ENCODE data around the gene BANK1. TPM values are rescaled to one million over a fixed set of nuclear protein-coding genes. Genes with fewer than 3 reads are reported as not detected.

Gene BANK1
- total RNA-seq, 4 donors from 2014 or later, result 0.22 to 1.4 (median 0.96) TPM

- TF ChIP-seq CTCF (IDR thresholded peaks at IDR 0.05), result no peak
- TF ChIP-seq POLR2A (IDR thresholded peaks at IDR 0.05), result no peak
Measured at GRCh38 chr4:102008711-102009110, 218.2 kb downstream of the BANK1 start.

GRCh38 chr4:102022343-102022742, 231.8 kb downstream of the BANK1 start:
- DNase-seq (ENCODE audit: low spot score in 2 of 2), result no peak
- intact Hi-C loops (cut with DNase I; ENCODE audit: low total_unique reads), result no loop called here
- H3K4me3 ChIP-seq (ENCODE audit: low read depth, poor library complexity, severe bottlenecking), result no peak overlapping the region
- 83 to 87% methylated on average over 2 of the region's 2 CpGs for WGBS, 2 donors
- TF ChIP-seq CTCF (IDR thresholded peaks at IDR 0.05) (no peak), POLR2A (IDR thresholded peaks at IDR 0.05) (no peak)

More at GRCh38 chr4:102008711-102009110, 218.2 kb downstream of the BANK1 start:
- intact Hi-C loops (cut with DNase I; ENCODE audit: low total_unique reads), result no loop called here
- DNase-seq (ENCODE audit: low spot score in 2 of 2), result no peak
- H3K4me3 ChIP-seq (ENCODE audit: low read depth, poor library complexity, severe bottlenecking), result no peak overlapping the region
- 69 to 72% methylated on average over 3 of the region's 3 CpGs for WGBS, 2 donors

GRCh38 chr4:102027961-102028360, 237.4 kb downstream of the BANK1 start:
- H3K4me3 ChIP-seq (ENCODE audit: low read depth, poor library complexity, severe bottlenecking), result no peak overlapping the region
- intact Hi-C loops (cut with DNase I; ENCODE audit: low total_unique reads), result no loop called here
- no peak for DNase-seq (ENCODE audit: low spot score in 2 of 2)
- TF ChIP-seq CTCF (IDR thresholded peaks at IDR 0.05) (no peak), POLR2A (IDR thresholded peaks at IDR 0.05) (no peak)
- 90 to 91% methylated on average over 4 of the region's 4 CpGs for WGBS, 2 donors

- H3K4me3 ChIP-seq (ENCODE audit: low read depth, poor library complexity, severe bottlenecking), result no peak overlapping the region
- no peak for DNase-seq (ENCODE audit: low spot score in 2 of 2)
- no peak for TF ChIP-seq POLR2A (IDR thresholded peaks at IDR 0.05)
- TF ChIP-seq CTCF (IDR thresholded peaks at IDR 0.05), result no peak
- WGBS, 2 donors, result 86 to 87% methylated on average over 2 of the region's 2 CpGs
- intact Hi-C loops (cut with DNase I; ENCODE audit: low total_unique reads), result no loop called here
Measured at GRCh38 chr4:102031406-102031805, 240.9 kb downstream of the BANK1 start.

GRCh38 chr4:102036016-102036415, 245.5 kb downstream of the BANK1 start:
- TF ChIP-seq POLR2A (IDR thresholded peaks at IDR 0.05) (no peak), CTCF (IDR thresholded peaks at IDR 0.05) (no peak)
- H3K4me3 ChIP-seq (ENCODE audit: low read depth, poor library complexity, severe bottlenecking), result no peak overlapping the region
- intact Hi-C loops (cut with DNase I; ENCODE audit: low total_unique reads), result no loop called here
- DNase-seq (ENCODE audit: low spot score in 2 of 2), result no peak
- 78 to 82% methylated on average over 1 of the region's 1 CpG for WGBS, 2 donors

GRCh38 chr4:102036619-102037376, 246.3 kb downstream of the BANK1 start:
- 55 to 59% methylated on average over 5 of the region's 5 CpGs for WGBS, 2 donors
- DNase-seq (ENCODE audit: low spot score in 2 of 2), result no peak

More at GRCh38 chr4:102036619-102037376, 246.3 kb downstream of the BANK1 start:
- no peak for TF ChIP-seq CTCF (IDR thresholded peaks at IDR 0.05)
- no peak for TF ChIP-seq POLR2A (IDR thresholded peaks at IDR 0.05)
- no peak overlapping the region for H3K4me3 ChIP-seq (ENCODE audit: low read depth, poor library complexity, severe bottlenecking)
- intact Hi-C loops (cut with DNase I; ENCODE audit: low total_unique reads), result no loop called here
